LNCAP (cell line): ENCODE measurements around the gene MBD5.

ENCODE experiments used
- TF ChIP-seq, protein P1 (sequence below): fragments of 450-650 bp; IDR thresholded peaks from 2 replicates; pipeline ENCODE4 v1.5.1; 2017; ENCODE audit warnings: mild to moderate bottlenecking

MBD5 gene

DNA sequence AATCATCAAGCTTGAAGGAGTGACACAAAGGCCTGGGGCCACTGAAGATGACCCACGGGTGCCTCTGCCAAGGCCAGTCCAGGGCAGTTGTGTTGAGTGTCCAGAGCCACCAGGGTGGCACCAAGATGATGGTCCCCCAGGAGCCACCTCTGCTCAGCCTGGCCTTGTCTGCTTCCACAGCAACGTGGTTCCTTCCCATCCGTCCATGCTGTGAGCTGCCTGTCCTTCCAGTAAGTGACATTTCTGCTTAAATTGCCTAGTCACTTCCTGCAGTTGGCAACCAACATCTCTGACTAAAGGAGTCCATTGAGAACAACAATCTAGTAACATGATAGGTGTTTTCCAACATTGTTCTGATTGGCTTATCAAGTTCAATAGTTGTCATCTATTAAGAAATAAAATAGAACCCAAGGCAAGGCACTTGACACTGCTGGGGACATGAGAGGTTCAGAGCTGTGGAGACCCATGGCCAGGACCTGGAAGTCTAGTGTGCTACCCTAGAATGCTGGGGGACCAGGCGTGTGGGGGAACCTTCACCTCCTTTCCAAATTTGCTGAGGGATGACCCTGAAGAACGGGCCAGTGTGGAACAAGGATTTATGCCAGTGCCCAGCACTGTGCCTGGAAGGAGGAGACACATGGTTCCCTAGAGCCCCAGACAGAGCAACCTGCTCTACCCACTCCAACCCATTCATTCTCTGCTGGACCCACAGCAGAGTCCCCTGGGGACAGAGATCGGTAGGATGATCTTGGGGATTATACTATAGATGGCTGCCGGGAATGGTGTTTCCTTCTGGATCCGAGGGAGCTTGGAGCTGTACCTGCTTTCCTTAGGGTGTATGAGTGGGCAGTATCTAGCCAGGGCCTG, 524.7 kb downstream of the MBD5 start:
- TF ChIP-seq, protein P1, sequence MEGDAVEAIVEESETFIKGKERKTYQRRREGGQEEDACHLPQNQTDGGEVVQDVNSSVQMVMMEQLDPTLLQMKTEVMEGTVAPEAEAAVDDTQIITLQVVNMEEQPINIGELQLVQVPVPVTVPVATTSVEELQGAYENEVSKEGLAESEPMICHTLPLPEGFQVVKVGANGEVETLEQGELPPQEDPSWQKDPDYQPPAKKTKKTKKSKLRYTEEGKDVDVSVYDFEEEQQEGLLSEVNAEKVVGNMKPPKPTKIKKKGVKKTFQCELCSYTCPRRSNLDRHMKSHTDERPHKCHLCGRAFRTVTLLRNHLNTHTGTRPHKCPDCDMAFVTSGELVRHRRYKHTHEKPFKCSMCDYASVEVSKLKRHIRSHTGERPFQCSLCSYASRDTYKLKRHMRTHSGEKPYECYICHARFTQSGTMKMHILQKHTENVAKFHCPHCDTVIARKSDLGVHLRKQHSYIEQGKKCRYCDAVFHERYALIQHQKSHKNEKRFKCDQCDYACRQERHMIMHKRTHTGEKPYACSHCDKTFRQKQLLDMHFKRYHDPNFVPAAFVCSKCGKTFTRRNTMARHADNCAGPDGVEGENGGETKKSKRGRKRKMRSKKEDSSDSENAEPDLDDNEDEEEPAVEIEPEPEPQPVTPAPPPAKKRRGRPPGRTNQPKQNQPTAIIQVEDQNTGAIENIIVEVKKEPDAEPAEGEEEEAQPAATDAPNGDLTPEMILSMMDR, result no peak

DNA sequence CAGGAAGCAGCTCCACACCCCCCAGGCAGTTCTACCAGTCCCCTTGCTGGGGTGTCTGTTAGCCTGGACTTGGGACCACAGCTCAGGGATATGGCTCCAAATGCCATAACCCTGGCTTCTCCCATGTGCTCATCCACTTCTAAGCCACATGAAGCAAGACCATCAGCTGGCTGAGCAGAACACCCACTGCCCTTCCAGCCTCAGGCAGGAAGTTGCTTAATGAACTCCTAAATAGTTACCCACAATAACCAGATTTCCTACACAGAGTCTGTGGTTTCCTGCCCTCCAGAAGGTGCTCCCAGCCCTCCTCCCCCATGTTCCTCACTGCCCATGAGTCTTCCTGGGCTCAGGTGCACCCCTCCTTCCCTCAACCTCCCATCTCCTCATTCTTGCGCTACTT, 525.4 kb downstream of the MBD5 start:
- TF ChIP-seq, protein P1, result no peak

DNA sequence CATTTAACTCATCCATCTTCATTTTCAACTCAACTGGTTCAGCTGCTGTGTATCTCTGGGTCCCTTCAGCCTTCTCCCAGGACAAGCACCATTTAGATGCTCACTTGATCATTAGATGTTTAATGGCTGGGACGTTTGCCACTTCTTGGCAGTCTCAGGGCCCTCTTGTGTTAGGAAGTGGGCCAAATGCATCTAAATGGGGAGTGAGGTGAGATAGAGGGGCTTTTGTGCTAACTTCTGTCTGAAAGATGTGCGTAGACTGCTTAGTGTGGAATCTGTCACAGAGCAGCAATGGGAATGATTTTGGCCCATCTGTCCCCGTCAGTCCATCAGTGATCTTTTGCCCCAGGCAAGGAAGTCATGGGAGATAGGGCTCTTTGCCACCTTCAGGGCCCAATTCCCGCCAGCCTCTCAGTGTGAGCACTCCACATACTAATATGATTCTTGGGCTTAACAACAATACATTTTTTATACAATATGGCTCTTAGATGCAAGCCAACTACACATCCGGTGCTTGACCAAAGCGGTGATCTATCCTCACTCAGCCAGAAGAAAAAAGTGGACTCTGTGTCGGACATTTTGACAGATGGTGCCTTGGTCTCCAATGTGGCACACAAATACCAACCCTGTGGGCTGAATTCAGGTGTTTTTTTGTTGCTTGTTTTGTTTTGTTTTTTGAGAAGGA, 528.0 kb downstream of the MBD5 start:
- TF ChIP-seq, protein P1, result no peak

DNA sequence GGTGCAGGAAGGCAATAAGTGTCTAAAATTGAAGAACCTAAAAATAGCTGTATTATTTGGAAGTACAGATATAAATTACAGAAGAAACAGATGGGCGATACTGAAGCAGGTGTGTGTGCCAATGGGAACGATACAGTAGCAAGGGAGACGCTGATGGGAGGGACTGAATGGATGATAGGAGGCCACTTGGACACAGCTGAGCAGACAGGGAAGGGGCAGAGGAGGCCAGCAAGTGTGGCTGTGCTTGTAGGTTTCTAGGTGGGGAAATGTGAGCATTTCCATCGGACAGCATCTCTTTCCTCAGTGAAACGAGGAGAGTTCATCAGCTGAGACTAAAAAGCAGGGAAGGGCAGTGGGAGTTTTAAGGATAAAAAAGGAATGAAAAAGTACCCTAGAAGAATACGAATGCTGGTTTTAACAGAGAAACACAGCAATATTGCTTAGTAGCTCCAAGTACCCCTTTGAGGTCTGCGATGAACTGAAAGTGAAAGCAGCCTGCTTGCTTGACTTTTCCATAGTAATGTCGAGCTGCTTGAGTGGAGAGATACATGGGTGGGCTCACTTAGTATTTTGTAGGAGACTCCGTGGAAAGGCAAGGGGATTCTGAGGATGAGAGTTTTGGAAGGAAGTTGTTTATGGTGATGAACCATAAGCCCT, 531.9 kb downstream of the MBD5 start:
- TF ChIP-seq, protein P1, result no peak

DNA sequence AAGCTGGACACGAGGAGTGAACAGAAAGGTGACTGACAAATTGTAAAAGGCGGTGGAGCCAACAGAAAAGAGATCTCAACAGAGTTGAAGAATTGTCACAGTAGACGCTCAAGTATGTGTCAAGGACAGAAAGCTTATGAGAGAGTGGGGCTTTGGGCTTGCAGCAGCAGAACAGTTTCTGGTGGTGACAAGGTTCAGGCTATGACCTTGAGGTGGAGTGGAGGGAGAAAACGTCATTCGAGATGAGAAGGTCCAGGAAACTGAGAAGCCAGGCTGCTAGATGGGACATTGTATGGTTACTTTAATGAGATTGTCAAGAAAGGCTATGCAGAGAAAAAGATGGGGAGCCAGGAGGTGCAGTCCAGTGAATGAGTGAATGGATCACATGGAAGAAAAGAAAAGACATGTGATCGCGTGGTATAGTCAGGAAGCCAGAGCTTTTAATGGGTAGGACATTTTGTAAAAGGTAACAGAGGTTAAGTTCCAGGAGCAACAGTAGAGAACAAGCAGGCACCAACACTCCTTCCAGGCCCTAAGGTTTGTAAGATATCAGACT, 532.5 kb downstream of the MBD5 start:
- TF ChIP-seq, protein P1, result no peak

DNA sequence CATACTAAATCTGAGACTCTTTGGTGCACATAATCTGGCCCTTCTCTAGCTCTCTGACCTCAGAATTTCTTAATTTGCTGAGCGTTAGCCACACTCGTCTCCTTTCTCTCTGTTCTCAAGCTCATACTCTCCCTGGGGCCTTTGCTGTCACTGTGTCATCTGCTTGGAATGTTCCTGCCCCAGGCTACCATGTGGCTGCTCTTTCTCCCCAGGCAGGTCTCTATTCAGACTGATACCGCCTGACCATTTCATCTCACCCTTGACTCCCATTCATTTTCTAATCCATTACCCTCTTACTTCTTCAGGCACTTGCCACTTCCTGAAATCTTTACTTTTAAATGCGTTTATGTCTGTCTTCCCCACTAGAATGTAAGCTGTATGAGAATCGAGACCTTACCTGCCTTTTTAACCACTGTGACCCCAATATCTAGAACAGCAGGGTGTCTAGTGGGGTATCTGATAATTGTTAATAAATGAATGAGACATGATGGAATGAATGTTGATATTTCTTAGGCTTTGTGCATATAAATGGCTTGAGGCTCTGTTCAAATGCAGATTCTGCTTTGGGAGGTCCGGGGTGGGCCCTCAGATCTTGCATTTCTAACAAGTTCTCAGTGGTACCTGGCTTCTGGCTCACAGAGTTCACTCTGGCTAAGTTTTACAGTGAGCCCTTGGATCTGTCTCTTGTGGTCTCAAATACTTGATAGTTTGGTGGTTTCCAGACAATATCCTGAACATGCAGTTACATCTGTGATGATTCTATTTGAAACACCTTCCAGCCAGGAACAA, 533.8 kb downstream of the MBD5 start:
- TF ChIP-seq, protein P1, result no peak
